AG09309 (cell line): ENCODE results near the gene SUMO3.

Experiments
- DNase-seq: peaks from one replicate; pipeline ENCODE4 v3.0.0-alpha.2; 2010; ENCODE audit warnings: low read depth
- H3K4me3 ChIP-seq: 2 replicates; pipeline ENCODE4 v1.5.1; 2011; ENCODE audit warnings: mild to moderate bottlenecking, low read depth, low read length, moderate library complexity; ENCODE audit not compliant: control insufficient read depth
- CTCF ChIP-seq: IDR thresholded peaks from 2 replicates; pipeline ENCODE4 v1.5.1; 2011; ENCODE audit warnings: mild to moderate bottlenecking, low read depth, low read length, inconsistent platforms; ENCODE audit not compliant: insufficient read depth, control insufficient read depth; ENCODE audit errors: missing control alignments

SUMO3 gene

GRCh38 chr21:44773291-44773932 lies 44.5 kb downstream of the SUMO3 start:
- no peak overlapping the region for H3K4me3 ChIP-seq
- no peak for DNase-seq
- no peak for TF ChIP-seq CTCF

- no peak for TF ChIP-seq CTCF
- H3K4me3 ChIP-seq, result no peak overlapping the region
- DNase-seq, result no peak
Observed at GRCh38 chr21:44771896-44772525, 45.9 kb downstream of the SUMO3 start.

- no peak for DNase-seq
- H3K4me3 ChIP-seq, result no peak overlapping the region
- TF ChIP-seq CTCF, result no peak
Observed at GRCh38 chr21:44767834-44768831, 49.7 kb downstream of the SUMO3 start.

- H3K4me3 ChIP-seq, result no peak overlapping the region
- DNase-seq, result no peak
- no peak for TF ChIP-seq CTCF
Observed at GRCh38 chr21:44766818-44767354, 51.0 kb downstream of the SUMO3 start.

- no peak overlapping the region for H3K4me3 ChIP-seq
- no peak for DNase-seq
- no peak for TF ChIP-seq CTCF
Observed at GRCh38 chr21:44766014-44766817, 51.6 kb downstream of the SUMO3 start.

GRCh38 chr21:44765231-44766013 lies 52.4 kb downstream of the SUMO3 start:
- TF ChIP-seq CTCF, result no peak
- DNase-seq, result no peak
- no peak overlapping the region for H3K4me3 ChIP-seq
